ENCODE measurements around the gene KCTD3.

- TF ChIP-seq CTCF (IDR thresholded peaks at IDR 0.05): no peak
- TF ChIP-seq POLR2A (IDR thresholded peaks at IDR 0.05): no peak
- TF ChIP-seq EP300 (IDR thresholded peaks at IDR 0.05): no peak
These were observed 41.5 kb downstream of the KCTD3 start for GRCh38 chr1:215608646-215609045.
